GM10266 (cell line): ENCODE results near the gene SGMS1.
A peak's percentile ranks its signal among the peaks of the same experiment; 100 is the strongest.

ENCODE experiments used
- DNase-seq: peaks from one replicate; pipeline ENCODE4 v3.0.0; 2012; ENCODE audit errors: extremely low spot score
- TF ChIP-seq, protein P1 (sequence below): IDR thresholded peaks from 2 replicates; pipeline ENCODE4 v1.5.1; 2012; ENCODE audit warnings: mild to moderate bottlenecking, low read depth; ENCODE audit not compliant: control insufficient read depth, insufficient read depth; ENCODE audit errors: missing control alignments

SGMS1 gene

DNA sequence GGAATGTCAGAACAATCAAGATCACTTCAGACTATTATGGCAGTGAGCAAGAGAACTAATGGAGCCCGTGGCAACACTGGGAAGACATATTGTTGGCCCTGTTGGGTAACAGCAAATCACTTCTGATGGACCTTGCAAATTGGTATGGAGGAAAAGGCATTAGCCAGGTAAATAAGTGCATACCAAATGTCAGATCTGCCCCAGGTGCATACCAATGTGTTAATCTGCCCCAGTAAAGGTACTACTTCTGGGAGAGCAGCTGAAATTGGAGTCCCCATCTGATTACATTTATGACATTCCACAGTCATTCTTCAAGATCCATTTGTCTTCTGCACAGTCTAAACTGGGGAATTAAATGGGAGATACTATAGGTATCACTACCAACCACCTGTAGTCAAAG lies 3.7 kb upstream of the SGMS1 start:
- DNase-seq: no peak

DNA sequence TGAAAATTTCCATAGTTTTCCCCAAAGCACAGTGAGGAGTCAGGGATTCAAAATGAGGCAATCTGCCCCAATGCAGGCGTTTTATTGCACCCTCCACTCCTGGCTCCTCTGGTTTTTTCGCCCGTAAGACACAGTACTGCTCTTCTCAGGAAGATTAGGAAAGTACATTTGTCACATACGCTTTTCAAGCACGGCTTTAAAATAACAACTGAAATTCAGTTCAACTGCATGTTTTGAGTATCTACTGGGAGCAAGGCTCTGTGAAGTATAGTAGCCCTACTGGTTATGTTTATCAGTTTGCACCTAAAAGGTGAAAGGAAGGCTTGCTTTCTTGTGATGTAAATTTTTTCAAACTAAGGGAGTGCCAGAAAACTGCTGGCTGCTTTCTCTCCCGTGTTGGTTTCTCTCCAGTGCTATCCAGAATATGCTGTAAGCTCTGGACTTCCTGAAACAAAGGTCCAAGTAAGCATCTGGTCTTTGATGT lies 1.9 kb upstream of the SGMS1 start:
- no peak for DNase-seq
- TF ChIP-seq, protein P1, sequence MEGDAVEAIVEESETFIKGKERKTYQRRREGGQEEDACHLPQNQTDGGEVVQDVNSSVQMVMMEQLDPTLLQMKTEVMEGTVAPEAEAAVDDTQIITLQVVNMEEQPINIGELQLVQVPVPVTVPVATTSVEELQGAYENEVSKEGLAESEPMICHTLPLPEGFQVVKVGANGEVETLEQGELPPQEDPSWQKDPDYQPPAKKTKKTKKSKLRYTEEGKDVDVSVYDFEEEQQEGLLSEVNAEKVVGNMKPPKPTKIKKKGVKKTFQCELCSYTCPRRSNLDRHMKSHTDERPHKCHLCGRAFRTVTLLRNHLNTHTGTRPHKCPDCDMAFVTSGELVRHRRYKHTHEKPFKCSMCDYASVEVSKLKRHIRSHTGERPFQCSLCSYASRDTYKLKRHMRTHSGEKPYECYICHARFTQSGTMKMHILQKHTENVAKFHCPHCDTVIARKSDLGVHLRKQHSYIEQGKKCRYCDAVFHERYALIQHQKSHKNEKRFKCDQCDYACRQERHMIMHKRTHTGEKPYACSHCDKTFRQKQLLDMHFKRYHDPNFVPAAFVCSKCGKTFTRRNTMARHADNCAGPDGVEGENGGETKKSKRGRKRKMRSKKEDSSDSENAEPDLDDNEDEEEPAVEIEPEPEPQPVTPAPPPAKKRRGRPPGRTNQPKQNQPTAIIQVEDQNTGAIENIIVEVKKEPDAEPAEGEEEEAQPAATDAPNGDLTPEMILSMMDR: no peak

More for the DNA sequence above, 3.7 kb upstream of the SGMS1 start:
- TF ChIP-seq, protein P1: no peak

DNA sequence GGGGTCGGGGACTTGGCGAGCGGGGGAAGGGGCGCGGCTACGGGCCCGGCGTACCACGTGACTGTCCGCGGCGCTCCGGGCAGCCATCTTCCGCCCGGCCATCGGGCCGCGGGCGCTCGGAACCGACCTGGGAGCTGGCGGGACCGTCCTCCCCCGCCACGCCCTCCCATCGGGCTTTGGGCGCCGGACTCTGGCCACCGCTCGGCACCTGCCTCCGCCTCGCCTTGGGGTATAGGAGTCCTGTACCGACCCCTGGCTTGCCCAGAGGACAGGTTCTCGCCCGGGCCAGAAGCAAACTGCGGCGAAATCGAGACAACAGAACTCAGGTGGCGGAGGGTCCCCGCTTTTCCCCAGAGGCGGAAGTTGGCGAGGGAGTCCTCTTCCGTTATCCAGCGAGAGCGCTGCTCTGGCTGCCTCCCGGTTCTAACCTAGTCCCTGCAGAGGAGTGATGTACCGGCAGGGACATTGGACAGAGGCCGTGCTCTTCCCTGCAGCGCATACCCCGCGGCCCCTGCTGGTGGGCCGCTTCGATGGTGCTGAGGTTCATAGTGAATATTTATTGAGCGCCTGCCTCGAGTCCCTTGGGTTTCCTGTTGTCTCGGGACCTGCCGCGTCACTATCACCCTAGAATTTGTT lies 1.2 kb upstream of the SGMS1 start:
- peak; percentile 88 for DNase-seq

DNA sequence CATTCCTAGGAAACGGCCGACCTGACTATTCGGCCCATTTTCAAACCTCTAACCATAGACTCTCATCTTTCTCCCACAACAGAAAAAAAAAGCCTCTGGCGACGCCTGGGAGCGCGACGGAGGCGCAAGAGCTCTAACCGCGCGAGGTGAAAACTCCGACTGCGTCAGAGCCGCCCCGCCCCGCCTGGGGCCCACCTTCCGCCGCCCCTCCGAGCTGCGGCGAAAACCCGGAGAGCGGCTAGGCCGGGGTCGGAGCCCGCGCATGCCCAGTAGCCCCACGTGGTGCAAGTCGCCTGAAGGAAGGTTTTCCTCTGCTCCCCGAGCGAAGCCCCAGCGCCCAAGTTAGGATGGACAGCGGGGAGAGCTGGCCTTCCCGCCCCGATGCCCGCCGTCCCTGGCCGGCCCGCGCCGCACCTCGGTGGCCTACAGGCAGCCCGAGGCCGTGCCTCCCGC lies 683 bp upstream of the SGMS1 start:
- DNase-seq: peak; percentile 95
- TF ChIP-seq, protein P1: peak; percentile 8

More for the DNA sequence above, 1.2 kb upstream of the SGMS1 start:
- TF ChIP-seq, protein P1: peak; percentile 66

DNA sequence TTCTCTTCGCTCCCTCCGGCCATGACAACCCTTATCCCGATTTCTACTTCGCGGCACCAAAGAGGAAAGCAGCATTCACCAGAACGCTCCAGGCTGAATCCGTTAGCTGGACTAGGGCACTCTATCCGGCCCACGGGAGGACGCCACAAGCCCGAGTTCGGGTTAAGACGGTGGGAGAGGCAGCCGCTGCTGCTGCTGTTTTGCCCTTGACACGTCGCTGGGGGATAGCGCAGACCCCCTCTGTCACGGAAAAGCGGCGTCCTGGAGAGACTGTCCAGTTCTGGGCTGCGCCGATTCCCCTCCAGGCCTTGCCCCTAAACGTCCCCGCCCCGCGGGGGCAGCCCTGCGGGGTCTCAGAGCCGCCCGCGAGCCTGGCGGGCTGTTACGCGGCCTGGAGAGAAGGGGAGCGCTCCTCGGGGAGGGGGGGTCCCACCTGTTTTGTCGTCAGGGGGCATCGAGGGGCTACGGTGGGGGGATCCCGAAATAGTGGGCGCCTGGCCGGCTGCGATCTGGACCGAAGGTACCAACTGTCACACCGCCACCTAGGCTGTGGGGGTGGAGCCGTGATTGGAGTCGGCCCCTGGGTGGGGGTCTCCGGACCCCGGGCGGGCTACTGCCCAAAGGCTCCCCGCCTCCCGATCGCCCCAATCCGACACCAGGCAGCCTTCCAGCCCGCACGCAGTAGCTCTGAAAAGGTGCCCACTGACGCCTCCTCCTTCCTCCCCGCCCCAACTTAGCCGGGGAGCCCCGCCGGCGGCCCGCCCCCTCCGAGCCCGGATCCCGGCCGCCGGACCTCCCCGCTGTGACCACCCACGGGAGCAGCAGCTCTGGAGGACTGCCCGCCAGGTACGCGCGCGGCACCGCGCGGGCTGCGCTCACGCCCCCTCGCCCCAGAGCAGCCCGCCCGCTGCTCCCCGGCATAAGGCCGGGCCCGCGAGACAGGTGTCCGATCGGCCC lies 772 bp downstream of the SGMS1 start:
- TF ChIP-seq, protein P1: no peak
- peak; percentile 67 for DNase-seq

DNA sequence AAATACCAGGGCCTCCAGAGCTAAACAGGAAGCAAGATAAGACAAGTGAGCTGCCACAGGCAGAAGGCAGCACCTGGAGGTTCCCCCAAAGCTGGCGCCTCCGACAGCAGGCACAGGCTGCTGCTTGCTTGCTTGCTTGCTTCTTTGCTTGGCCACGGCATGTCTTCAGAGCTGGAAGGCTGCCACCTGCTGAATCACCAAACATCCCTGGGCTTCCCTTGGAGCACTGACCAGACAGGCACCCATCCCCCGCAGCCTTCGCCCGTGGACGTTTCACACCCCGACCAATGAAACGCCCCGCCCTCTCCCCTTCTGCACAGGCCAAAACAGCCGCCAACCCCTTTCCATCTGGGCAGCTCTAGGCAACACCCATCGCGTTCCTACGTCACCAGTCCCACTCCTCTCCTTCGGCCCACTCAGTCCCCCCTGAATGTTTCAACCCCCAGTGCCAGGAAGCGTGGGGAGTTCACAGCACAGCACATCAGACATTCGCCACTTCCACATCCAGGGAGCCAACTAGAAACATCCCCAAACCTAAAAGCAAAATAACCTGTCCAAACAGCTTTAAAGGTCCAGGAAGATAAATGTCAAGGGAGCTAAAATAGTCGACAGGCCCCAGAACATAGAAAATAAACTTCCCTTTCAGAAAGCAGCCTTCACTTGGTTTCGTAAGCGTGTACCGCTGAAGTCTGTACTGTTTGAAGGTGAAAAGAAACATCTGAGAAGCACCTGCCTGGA lies 1.6 kb downstream of the SGMS1 start:
- TF ChIP-seq, protein P1: peak; percentile 36
- DNase-seq: peak; percentile 64
